ENCODE data around the gene NSMCE1.

Gene NSMCE1, protein sequence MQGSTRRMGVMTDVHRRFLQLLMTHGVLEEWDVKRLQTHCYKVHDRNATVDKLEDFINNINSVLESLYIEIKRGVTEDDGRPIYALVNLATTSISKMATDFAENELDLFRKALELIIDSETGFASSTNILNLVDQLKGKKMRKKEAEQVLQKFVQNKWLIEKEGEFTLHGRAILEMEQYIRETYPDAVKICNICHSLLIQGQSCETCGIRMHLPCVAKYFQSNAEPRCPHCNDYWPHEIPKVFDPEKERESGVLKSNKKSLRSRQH

GRCh38 chr16:27268376-27269299, at the start of gene NSMCE1:
Gene NSMCE1 (minus strand): TSS chr16:27268772. CDS start chr16:27257570, 11,202 bp downstream.
- in situ Hi-C loops (cut with HindIII; ENCODE audit: low pct_ligation_motif_present, low pct_unique_long_range_greater_than_20kb, low sequenced_read_pairs) = no loop called here
- DNase-seq = peak; percentile 99

DNA sequence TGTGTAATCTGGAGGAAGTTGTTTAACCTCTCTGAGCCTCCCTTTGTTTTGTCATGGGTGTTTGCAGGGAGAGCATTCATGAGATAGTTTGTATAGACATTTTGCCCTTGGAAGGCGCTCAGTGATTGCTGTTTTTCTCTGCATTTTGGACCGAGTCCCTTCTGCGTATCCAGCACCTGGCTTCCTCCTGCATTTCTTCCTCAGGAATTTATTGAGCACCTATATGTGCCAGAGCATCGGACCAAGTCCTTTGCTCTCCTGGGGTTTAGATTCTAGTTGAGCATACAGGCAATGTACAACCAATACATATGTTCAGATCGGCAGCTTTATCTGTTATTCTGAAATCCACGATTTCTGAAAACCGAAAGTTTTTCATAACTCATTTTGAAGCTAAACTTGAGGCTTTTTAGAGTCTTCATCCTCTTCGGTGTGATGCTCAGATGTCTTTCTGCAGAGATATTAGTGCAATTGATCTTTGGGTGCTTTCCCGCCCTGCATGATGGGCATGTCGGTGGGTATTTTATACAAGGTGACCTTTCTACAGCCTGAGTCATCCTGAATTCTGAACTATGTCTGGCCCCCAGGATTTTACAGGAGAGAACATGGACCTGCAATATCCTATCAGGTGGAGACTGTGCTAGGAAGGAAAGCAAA, 49.3 kb upstream of the NSMCE1 start:
- in situ Hi-C loops (cut with HindIII; ENCODE audit: low pct_ligation_motif_present, low pct_unique_long_range_greater_than_20kb, low sequenced_read_pairs) = no loop called here
- DNase-seq = no peak

DNA sequence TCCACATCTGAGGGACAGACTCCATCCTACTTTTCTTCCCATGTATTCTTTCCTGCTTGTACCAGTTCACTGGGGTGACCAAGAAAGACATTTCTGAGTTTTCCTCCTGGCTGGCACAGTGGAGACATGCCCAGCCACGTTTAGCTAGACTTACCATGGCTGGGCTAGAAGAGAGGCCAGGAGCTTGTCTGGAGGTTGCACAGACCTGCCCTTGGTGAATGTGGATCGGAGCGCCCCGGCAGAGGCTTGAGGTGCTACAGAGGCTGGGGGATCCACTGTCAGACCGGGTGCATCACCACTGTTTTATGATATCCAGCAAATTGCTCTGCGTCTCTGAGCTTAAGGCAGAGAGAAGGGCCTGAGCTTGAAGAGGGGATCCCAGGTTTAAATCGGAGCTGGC, 48.7 kb upstream of the NSMCE1 start:
- in situ Hi-C loops (cut with HindIII; ENCODE audit: low pct_ligation_motif_present, low pct_unique_long_range_greater_than_20kb, low sequenced_read_pairs) = no loop called here
- DNase-seq = no peak

GRCh38 chr16:27316038-27316680, 47.6 kb upstream of the NSMCE1 start:
- in situ Hi-C loops (cut with HindIII; ENCODE audit: low pct_ligation_motif_present, low pct_unique_long_range_greater_than_20kb, low sequenced_read_pairs) = no loop called here
- no peak for DNase-seq

GRCh38 chr16:27315333-27316037, 46.9 kb upstream of the NSMCE1 start:
- in situ Hi-C loops (cut with HindIII; ENCODE audit: low pct_ligation_motif_present, low pct_unique_long_range_greater_than_20kb, low sequenced_read_pairs) = no loop called here
- peak; percentile 35 for DNase-seq

GRCh38 chr16:27314986-27315332, 46.4 kb upstream of the NSMCE1 start:
- in situ Hi-C loops (cut with HindIII; ENCODE audit: low pct_ligation_motif_present, low pct_unique_long_range_greater_than_20kb, low sequenced_read_pairs) = no loop called here
- DNase-seq = no peak

GRCh38 chr16:27314161-27314723, 45.7 kb upstream of the NSMCE1 start:
- DNase-seq = peak; percentile 90
- in situ Hi-C loops (cut with HindIII; ENCODE audit: low pct_ligation_motif_present, low pct_unique_long_range_greater_than_20kb, low sequenced_read_pairs) = no loop called here

GRCh38 chr16:27313422-27314160, 45.0 kb upstream of the NSMCE1 start, which contains the start of gene IL4R:
Gene IL4R (plus strand): TSS chr16:27313974. CDS start chr16:27340204, 26,230 bp downstream.
- in situ Hi-C loops (cut with HindIII; ENCODE audit: low pct_ligation_motif_present, low pct_unique_long_range_greater_than_20kb, low sequenced_read_pairs) = no loop called here
- peak; percentile 95 for DNase-seq

GRCh38 chr16:27312580-27313421, 44.2 kb upstream of the NSMCE1 start:
- no peak for DNase-seq
- in situ Hi-C loops (cut with HindIII; ENCODE audit: low pct_ligation_motif_present, low pct_unique_long_range_greater_than_20kb, low sequenced_read_pairs) = no loop called here

- in situ Hi-C loops (cut with HindIII; ENCODE audit: low pct_ligation_motif_present, low pct_unique_long_range_greater_than_20kb, low sequenced_read_pairs) = no loop called here
- DNase-seq = no peak
These were observed 43.3 kb upstream of the NSMCE1 start for GRCh38 chr16:27311897-27312303.

DNA sequence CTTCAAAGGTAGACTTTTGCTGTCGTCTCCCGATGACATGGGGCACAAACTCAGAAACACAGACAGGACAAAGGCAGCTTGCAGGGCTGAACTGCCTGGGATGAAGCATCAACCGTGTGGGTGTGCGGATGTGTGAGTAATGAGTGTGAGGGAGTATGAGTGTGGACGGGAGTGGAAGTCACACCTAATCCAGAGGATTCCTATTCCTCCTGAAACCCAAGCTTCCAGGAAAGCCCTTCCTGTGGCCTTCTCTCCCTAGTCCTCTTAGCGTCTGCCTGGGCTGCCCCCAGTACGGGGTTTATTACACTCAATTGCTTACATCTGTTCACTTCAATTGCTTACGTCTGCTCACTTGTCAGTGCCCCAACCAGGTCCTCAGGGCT, 42.9 kb upstream of the NSMCE1 start:
- in situ Hi-C loops (cut with HindIII; ENCODE audit: low pct_ligation_motif_present, low pct_unique_long_range_greater_than_20kb, low sequenced_read_pairs) = no loop called here
- DNase-seq = no peak

DNA sequence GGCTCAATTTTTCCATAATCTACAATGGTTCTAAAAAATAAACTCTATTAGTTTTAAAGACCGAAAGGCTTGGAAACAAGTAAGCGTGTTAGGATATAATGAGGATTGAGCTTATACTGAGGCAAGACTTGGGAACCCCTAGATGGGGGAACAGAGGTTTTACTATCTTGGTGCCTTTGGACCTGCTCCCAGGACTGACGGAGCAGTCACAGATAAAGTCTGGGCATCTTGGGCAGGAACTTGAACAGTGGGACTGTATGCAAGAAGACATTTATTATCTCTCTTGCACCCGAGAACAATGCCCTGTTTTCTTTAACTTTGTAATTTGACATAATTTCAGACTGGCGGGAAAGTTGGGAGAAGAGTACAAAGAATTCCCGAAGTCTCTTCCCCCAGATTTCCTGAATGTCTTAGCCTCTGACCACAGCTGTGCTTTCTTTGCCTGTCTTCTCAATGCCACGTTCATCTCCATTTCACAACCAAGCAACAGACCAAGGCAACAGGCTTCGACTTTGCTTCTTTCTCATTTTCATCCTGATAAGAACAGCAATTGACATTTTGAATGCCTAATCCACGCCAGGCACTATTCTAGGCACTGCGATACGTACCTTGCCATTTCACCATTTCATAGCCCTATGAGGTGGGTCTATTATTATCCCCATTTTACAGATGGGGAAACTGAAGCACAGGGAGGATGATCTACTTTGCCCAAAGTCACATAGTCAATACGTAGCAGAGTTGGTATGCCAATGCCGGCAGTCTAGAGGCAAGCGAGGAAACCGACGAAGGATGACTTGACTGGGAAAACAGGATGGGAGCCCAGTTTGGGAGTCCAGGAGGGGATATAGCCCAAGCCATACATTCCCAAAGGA, 42.2 kb upstream of the NSMCE1 start:
- in situ Hi-C loops (cut with HindIII; ENCODE audit: low pct_ligation_motif_present, low pct_unique_long_range_greater_than_20kb, low sequenced_read_pairs) = no loop called here
- no peak for DNase-seq

DNA sequence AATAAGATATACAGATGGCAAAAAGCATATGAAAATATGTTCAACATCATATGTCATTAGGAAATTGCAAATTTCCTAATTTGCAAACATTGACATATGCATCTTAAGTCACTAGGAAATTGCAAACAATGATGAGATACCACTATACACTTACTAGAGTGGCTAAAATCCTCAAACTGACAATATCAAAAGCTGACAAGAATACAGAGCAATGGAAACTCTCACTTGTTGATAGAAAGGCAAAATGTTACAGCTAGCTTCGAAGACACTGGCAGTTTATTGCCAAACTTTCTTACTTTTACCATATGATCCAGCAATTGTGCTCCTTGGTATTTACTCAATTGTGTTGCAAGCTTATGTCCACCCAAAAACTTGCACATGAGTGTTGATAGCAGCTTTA, 40.2 kb upstream of the NSMCE1 start:
- no peak for DNase-seq
- in situ Hi-C loops (cut with HindIII; ENCODE audit: low pct_ligation_motif_present, low pct_unique_long_range_greater_than_20kb, low sequenced_read_pairs) = no loop called here

DNA sequence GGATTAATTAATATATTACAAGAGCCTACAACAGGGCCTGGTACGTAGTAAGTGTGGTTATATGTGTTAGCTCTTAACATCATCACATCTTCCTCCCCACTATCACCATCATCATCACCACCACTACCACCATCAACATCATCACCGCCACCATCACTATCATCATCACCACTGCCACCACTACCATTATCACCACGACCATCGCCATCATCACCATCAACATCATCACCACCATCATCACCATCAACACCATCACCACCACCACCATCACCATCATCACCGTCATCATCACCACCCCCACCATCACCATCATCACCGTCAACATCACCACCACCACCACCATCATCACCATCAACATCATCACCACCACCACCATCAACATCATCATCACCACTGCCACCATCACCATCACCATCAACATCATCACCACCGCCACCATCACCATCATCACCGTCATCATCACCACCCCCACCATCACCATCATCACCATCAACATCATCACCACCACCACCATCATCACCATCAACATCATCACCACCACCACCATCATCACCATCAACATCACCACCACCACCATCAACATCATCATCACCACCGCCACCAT, 37.4 kb upstream of the NSMCE1 start:
- DNase-seq = no peak

More for the DNA sequence above, 37.4 kb upstream of the NSMCE1 start:
- in situ Hi-C loops (cut with HindIII; ENCODE audit: low pct_ligation_motif_present, low pct_unique_long_range_greater_than_20kb, low sequenced_read_pairs) = no loop called here

Measured in ACHN (cell line).